ENCODE results near the gene ZNF341. TPM values are rescaled to one million over a fixed set of nuclear protein-coding genes. Genes with fewer than 3 reads are reported as not detected.
A peak's percentile ranks its signal among the peaks of the same experiment; 100 is the strongest.
"Not testable (repeated sequence)": the region's sequence is repeated elsewhere in the genome, so short reads cannot be mapped to it uniquely, and the experiment has no call there.

ZNF341 gene
- total and polyA plus RNA-seq, 3 donors from 2014 or later = 5.5 to 8.7 (median 7.0) TPM

- Histone ChIP-seq H3K4me3 (no peak overlapping the region), H3K4me1 (no peaks in the 10 kb centered on the region), H3K27ac (no peak overlapping the region), H3K36me3 (ENCODE audit: low read depth, missing control alignments) (no peaks in the 10 kb centered on the region), H3K27me3 (no peaks in the 10 kb centered on the region), H3K9me3 (no peaks in the 10 kb centered on the region)
- intact Hi-C loops (cut with DNase I; ENCODE audit: low total_unique reads) = no loop called here
- TF ChIP-seq POLR2A (IDR thresholded peaks at IDR 0.05) (no peak), CTCF (IDR thresholded peaks at IDR 0.05) (no peak)
- WGBS, 2 donors = 82 to 87% methylated on average over 5 of the region's 5 CpGs
- DNase-seq = no peak
These were observed 58.0 kb downstream of the ZNF341 start for GRCh38 chr20:33789858-33790182.

- no peaks in the 10 kb centered on the region for H3K4me1 ChIP-seq
- no peaks in the 10 kb centered on the region for H3K27me3 ChIP-seq
- H3K9me3 ChIP-seq = no peaks in the 10 kb centered on the region
- no peak for TF ChIP-seq POLR2A (IDR thresholded peaks at IDR 0.05)
- TF ChIP-seq CTCF (IDR thresholded peaks at IDR 0.05) = no peak
- H3K27ac ChIP-seq = no peak overlapping the region
- intact Hi-C loops (cut with DNase I; ENCODE audit: low total_unique reads) = no loop called here
- H3K36me3 ChIP-seq (ENCODE audit: low read depth, missing control alignments) = no peaks in the 10 kb centered on the region
- 82 to 83% methylated on average over 11 of the region's 11 CpGs for WGBS, 2 donors
- no peak for DNase-seq
- H3K4me3 ChIP-seq = no peak overlapping the region
These were observed 58.8 kb downstream of the ZNF341 start for GRCh38 chr20:33790566-33790965.

- Histone ChIP-seq H3K27ac (no peak overlapping the region), H3K4me3 (no peak overlapping the region), H3K4me1 (no peaks in the 10 kb centered on the region), H3K9me3 (no peaks in the 10 kb centered on the region), H3K27me3 (no peaks in the 10 kb centered on the region), H3K36me3 (ENCODE audit: low read depth, missing control alignments) (no peaks in the 10 kb centered on the region)
- intact Hi-C loops (cut with DNase I; ENCODE audit: low total_unique reads) = no loop called here
- no peak for DNase-seq
- 95 to 98% methylated on average over 17 to 31 of the region's 31 CpGs for WGBS, 2 donors
- TF ChIP-seq CTCF (IDR thresholded peaks at IDR 0.05) (no peak), POLR2A (IDR thresholded peaks at IDR 0.05) (no peak)
These were observed 59.2 kb downstream of the ZNF341 start for GRCh38 chr20:33791021-33791420.

- 96 to 100% methylated on average over 3 to 9 of the region's 9 CpGs for WGBS, 2 donors
- intact Hi-C loops (cut with DNase I; ENCODE audit: low total_unique reads) = no loop called here
- TF ChIP-seq POLR2A (IDR thresholded peaks at IDR 0.05) (no peak), CTCF (IDR thresholded peaks at IDR 0.05) (no peak)
- Histone ChIP-seq H3K27me3 (no peaks in the 10 kb centered on the region), H3K27ac (no peak overlapping the region), H3K9me3 (no peaks in the 10 kb centered on the region), H3K4me3 (no peak overlapping the region), H3K36me3 (ENCODE audit: low read depth, missing control alignments) (no peaks in the 10 kb centered on the region), H3K4me1 (no peaks in the 10 kb centered on the region)
- DNase-seq = no peak
These were observed 59.7 kb downstream of the ZNF341 start for GRCh38 chr20:33791540-33791939.

GRCh38 chr20:33791959-33792597, 60.3 kb downstream of the ZNF341 start:
- Histone ChIP-seq H3K36me3 (ENCODE audit: low read depth, missing control alignments) (no peaks in the 10 kb centered on the region), H3K4me3 (no peak overlapping the region), H3K4me1 (no peaks in the 10 kb centered on the region), H3K27ac (no peak overlapping the region), H3K9me3 (no peaks in the 10 kb centered on the region), H3K27me3 (no peaks in the 10 kb centered on the region)
- intact Hi-C loops (cut with DNase I; ENCODE audit: low total_unique reads) = no loop called here
- DNase-seq = peak; percentile 47
- TF ChIP-seq CTCF (IDR thresholded peaks at IDR 0.05) = peak; percentile 38 to 76 (median 73)
- no peak for TF ChIP-seq POLR2A (IDR thresholded peaks at IDR 0.05)
- 81 to 85% methylated on average over 12 to 13 of the region's 13 CpGs for WGBS, 2 donors

- WGBS, 2 donors = 71 to 77% methylated on average over 3 of the region's 3 CpGs
- H3K4me1 ChIP-seq; H3K36me3 ChIP-seq (ENCODE audit: low read depth, missing control alignments); H3K27me3 ChIP-seq; DNase-seq; intact Hi-C loops (cut with DNase I; ENCODE audit: low total_unique reads); H3K27ac ChIP-seq; H3K9me3 ChIP-seq; H3K4me3 ChIP-seq: not testable (repeated sequence)
These were observed 60.8 kb downstream of the ZNF341 start for GRCh38 chr20:33792598-33792989.
